ENCODE measurements around the gene MED8.

MED8 gene

DNA sequence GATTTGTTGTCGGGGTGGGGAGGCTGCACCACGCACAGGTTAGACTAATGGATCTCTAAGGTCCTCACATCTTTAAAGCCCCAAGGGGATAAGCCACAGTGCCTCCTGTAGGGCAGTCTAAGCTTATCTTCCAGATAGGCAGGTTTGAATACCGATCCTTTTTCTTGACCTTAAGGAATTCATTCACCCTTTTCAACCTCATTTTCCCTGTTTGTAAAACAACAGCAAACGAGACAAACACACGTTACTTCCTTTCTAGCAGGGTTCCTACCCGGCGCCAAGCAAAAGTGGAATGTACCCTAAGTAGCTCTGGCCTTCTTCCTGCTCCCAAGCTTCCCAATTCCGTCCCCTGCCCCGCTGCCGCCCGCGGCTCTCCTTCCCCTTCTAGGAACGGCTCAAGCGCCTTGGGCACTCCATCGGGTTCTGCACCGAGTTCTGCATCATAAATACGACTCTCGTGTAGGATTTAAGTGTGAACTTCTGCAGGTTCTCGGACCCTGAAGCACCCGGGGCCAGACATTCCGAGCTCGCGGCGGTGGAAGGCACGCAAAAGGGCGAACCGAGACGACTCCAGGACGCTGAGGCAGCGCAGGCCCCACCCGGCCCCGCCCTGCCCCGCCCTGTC is 31.4 kb downstream of the MED8 start:
- peak in 1 of 2 experiments; percentile 24 for DNase-seq

DNA sequence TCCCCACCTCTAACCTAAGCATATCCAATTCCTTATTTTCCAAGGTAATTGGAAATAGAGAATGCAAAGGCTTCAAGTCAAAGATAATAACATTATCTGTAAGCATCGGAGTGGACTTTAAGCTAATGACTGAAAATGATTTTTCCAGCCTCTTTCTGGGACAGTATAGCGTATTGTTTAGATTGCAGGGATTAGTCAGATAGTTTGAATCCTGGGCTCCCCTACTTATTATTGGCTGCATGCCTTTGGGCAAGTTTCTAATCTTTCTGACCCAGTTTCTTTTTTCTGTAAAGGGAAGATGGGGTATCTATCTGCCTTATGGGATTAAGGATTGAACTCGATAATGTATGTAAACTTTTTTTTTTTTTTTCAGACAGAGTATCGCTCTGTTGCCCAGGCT is 32.3 kb downstream of the MED8 start:
- DNase-seq: no peak

GRCh38 chr1:43354936-43355335 is 34.7 kb downstream of the MED8 start:
- no peak for DNase-seq

GRCh38 chr1:43354471-43354870 is 35.1 kb downstream of the MED8 start:
- no peak for DNase-seq

DNA sequence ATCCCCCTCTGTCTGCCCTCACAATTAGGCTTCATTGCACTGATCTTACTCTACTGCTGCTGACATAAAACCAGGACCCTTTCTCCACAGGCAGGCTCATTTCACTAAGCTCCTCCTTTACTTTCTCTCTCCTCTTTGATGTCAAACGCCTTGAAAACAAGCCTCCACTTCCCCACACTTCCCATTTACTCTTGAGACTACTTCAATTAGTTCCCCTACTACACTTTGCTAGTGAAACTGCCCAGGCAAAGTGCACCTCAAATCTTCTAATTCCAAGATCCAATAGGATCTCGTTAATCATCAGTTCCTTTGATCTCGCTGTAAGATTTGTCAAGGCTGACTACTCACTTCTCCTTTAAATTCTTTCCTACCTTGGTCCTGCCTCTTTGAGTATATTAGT is 36.7 kb downstream of the MED8 start:
- no peak for DNase-seq

GRCh38 chr1:43352351-43352705 is 37.3 kb downstream of the MED8 start:
- DNase-seq: no peak

DNA sequence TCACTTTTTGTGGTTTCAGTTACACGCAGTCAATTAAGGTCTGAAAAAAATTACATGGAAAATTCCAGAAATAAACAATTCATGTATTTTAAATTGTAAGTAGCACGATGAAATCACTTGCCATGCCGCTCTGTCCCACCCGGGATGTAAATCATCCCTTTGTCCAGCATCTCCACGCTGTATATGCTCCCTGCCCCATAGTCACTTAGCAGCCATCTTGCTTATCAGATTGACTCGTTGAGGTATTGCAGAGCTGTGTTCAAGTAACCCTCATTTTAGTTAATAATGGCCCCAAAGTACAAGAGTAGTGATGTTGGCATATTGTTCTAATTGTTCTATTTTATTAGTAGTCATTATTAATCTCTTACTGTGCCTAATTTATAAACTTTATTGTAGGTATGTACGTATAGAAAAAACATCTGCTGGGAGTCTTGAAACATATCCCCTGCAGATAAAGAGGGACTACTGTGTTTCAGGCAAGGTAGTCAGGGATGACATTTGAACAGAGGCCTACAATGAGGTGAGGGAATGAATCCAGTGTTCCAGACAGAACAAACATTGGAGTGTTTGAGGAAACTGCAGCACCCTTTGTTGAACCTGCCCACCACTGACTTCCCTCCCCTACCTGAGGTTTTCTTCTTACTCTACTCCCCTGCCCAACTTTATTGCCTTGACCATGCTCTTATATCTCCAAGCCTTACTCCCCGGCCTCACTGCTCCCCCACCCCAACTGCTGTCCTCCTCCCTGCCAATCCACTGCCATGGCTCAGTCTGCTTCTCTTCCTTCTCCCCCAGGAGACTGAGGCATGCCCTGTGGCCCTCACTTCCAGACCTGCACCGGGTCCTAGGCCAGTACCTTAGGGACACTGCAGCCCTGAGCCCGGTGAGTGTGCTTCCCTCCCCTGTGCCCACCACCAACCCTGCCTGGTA is 37.9 kb downstream of the MED8 start:
- DNase-seq: no peak

DNA sequence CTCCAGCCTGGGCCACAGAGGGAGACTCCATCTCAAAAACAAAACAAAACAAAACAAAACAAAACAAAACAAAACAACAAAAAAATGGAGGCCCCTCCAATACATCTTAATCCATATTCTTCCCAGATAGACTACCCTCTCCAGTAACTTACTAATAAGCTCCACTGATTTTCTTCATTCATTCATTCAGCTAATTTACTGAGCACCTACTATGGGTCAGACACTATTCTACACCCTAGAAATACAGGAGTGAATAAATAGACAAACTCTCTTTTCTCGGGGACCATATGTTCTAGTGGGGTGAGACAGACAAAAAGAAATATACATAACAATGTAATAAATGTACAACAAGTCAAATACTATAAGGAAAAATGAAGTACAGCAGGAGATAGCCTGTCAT is 38.6 kb downstream of the MED8 start:
- DNase-seq: no peak

- no peak for DNase-seq
These were observed 39.9 kb downstream of the MED8 start for GRCh38 chr1:43349594-43350306.

DNA sequence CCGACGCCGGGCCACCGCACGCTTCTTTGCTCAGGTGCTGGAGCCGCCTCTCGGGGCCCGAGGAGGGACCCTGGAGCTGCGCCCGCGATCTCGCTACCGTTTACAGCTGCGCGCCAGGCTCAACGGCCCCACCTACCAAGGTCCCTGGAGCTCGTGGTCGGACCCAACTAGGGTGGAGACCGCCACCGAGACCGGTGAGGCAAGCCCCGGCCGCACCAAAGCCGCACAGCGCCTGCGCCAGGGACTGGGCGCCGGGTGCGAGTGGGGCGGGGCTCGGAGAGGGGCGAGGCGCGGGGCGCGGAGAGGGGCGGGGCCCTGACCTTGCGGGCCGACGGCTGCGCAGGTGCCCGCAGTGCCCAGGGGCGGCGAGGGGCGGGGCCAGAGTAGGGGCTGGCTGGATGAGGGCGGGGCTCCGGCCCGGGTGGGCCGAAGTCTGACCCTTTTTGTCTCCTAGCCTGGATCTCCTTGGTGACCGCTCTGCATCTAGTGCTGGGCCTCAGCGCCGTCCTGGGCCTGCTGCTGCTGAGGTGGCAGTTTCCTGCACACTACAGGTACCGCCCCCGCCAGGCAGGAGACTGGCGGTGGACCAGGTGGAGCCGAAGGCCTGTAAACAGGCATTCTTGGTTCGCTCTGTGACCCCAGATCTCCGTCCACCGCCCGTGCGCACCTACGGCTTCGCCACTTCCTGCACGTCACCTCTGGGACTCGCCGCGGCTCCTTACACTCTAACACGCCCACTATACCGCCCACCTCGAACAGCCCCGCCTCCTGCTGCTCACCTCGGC is 40.6 kb downstream of the MED8 start:
- peak in 1 of 2 experiments; percentile 58 for DNase-seq

DNA sequence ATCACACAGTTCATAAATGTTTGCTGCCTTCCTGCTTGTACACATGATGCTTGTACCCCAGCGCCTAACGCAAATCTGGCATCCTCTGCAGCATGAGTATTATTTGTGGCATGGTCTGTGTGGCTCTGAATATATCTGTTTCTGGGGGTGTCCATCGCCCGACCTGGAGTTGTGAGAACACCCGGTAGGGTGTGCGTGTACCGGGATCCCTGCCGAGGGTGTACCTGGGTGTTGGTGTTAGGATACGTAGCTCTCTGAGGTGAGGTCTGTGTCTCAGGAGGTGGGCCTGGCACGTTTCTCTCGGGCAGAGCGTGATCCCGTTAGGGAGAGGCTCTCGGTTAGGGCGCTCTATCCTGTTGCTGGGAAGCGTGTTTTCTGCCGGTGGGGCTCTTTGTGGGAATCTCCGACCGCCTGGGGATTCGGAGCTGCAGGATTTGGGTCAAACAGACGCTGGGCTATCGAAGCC is 41.2 kb downstream of the MED8 start:
- DNase-seq: no peak

DNA sequence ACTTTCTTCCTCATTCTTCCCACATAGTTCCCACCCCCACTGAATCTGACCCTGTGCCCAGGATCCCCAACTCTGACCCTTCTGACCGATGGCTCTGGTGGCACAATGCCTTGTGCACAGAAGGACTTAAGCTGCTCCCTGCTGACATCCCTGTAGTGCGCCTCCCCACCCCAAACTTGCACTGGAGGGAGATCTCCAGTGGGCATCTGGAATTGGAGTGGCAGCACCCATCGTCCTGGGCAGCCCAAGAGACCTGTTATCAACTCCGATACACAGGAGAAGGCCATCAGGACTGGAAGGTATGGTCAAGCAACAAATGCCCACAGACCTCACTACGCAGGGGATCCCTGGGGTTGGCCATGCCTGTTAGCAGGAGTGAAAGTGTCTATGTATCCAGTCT is 43.0 kb downstream of the MED8 start:
- DNase-seq: no peak

DNA sequence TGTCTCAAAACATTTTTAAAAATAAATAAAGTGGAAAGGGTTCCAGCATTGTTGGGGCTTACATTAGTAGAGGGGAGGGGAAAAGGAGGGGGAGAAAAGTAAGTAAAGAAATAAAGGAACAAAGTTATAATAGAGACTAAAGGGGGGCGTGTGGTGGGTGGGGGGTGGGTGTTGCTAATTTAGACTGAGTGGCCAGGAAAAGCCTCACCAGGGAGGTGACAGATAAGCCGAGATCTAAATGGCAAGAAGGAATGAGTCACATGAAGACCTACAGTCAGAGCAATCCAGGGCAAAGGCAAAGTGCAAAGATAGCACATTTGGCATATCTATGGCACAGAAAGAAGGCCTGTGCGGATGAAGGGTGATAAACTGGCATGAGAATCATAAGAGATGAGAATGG is 44.5 kb downstream of the MED8 start:
- DNase-seq: no peak

DNA sequence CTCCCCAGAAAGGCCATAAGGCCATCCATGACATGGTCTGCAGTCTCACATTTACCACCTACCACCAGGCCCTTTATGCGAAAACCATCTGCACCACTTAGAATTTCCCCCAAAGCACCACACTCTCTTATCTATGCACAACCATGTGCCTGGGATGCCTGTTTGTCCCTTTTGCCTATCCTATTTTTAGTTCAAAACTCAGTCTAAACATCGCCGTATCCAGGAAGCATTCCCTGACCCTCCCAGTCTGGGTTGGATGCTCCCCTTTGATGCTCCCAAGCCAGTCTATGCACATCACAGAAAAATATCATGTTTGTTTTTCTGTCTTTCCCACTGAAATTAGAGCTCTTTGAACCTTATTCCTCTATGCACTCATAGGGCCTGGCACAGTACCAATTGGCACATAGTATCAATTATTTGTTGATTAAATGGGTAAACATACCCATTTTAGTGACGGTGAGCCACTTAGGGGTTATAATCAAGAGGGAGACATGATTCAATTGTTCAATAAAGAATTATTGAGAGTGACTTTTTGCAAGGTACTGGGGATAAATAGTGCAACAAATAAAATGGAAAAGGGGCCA is 45.2 kb downstream of the MED8 start:
- DNase-seq: no peak

DNA sequence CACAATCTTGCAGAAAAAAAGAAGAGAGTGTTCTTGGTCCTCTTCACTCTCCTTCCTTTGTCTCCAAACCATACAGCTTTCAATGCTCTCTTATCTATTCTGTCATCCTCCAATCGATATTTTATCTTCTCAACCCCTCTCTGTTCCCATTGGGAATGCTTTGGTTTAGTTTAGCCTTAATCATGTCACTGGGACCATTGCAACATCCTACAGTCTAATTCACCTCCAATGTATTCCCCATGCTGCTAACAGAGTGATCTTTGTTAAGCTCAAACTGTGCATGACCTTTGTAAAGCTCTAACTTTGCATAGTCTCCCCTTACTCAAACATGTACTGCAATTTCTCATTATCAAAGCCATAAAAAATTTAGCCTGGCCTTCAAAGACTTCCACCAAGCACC is 49.0 kb downstream of the MED8 start:
- DNase-seq: no peak

DNA sequence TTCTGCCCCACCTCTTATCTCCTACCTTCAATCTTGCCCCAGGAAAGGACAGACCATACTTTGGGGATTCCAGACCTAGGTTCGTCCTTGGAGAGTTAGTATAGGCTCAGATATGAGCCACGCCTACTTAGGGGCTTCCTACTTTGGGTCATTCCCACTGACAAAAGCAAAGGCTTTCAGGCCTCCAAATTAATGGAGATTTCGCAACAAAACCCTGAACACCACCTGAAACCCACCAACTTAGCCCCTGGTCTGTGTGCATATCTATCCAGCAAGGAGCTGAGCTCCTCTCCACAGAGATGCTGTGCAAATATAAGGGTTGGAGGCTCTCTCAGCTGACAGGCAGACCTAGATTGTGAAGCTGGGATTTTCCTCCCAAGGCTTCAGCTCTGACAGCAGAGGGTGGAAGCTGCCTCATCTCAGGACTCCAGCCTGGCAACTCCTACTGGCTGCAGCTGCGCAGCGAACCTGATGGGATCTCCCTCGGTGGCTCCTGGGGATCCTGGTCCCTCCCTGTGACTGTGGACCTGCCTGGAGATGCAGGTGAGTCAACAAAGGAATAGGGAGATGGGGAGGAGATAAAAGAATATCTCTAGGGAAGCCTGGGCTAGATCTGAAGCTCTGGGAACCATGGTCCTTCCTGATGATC is 49.9 kb downstream of the MED8 start:
- no peak for DNase-seq

DNA sequence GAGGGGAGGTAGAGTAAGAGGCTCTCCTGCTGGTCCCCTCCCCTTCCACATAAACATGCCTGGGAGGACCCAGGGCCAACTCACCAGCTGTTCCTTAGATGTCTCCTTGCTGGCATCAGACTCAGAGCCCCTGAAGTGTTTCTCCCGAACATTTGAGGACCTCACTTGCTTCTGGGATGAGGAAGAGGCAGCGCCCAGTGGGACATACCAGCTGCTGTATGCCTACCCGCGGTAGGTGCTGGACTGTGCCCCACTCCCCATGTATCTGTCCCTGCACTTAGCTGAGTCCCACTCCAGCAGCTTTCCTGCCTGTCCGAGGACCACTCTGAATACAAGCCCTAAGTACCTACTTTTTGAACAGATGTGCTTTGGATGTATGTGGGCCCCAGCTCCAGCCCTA is 51.6 kb downstream of the MED8 start:
- DNase-seq: no peak

GRCh38 chr1:43337588-43337987 is 52.0 kb downstream of the MED8 start, which contains the start of gene MPL:
TSS of gene MPL (plus strand) at chr1:43337818. CDS start at chr1:43337849, 31 bp downstream.
- no peak for DNase-seq

DNA sequence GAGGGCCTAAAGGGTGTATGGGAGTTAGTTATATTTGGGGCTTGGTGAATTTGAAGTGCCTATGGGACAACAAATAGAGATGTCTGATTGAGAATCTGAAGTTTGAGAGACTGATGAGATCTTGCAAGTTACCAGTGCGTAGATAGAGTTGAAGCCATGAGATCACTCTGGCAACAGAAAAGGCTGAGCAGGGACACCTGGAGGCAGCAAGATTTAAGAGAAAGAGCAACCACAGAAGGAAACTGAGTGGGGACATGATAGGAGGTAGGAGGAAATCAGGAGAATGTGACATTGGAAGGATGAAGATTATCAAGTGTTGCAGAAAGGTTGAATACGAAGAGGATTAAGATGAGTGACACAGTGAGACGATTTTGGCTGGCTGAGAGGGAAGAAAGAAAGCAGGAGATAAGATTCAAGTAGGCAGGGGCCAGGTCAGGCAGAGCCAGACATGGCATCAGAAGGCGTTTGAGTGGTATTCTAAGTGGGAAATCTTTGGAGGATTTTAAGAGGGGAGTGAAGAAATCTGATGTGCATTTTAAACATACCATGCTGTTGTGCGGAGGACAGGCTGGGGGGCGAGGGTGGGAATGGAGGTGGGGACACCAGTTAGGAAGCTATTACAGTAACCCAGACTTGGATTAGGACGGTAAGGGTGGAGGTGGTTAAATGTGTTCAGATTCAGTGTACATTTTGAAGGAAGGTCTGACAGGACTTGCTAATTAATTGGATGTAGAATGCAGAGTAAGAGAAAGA is 55.0 kb downstream of the MED8 start:
- DNase-seq: no peak
